ENCODE results near the gene MAN2B1.
"Not testable (repeated sequence)": the region's sequence is repeated elsewhere in the genome, so short reads cannot be mapped to it uniquely, and the experiment has no call there.

Gene MAN2B1

GRCh38 chr19:12641456-12641855 lies 25.1 kb downstream of the MAN2B1 start:
- Histone ChIP-seq H3K4me3 (no peak overlapping the region), H3K36me3 (replicated peaks) (no peaks in the 10 kb centered on the region), H3K27me3 (ENCODE audit: low read depth) (no peaks in the 10 kb centered on the region), H3K4me1 (no peaks in the 10 kb centered on the region), H3K9me3 (no peaks in the 10 kb centered on the region)
- no peak for DNase-seq (ENCODE audit: low spot score in 2 of 2)
- in situ Hi-C loops (cut with MboI; ENCODE audit: low sequenced_read_pairs): no loop called here

GRCh38 chr19:12639901-12640613 lies 26.5 kb downstream of the MAN2B1 start:
- no peaks in the 10 kb centered on the region for H3K27me3 ChIP-seq (ENCODE audit: low read depth)
- in situ Hi-C loops (cut with MboI; ENCODE audit: low sequenced_read_pairs): no loop called here
- H3K36me3 ChIP-seq (replicated peaks): no peaks in the 10 kb centered on the region
- H3K4me1 ChIP-seq: no peaks in the 10 kb centered on the region
- peak in 1 of 2 experiments; percentile 55 for DNase-seq (ENCODE audit: low spot score in 2 of 2)
- no peaks in the 10 kb centered on the region for H3K9me3 ChIP-seq
- H3K4me3 ChIP-seq: no peak overlapping the region

GRCh38 chr19:12638611-12639182 lies 27.8 kb downstream of the MAN2B1 start:
- in situ Hi-C loops (cut with MboI; ENCODE audit: low sequenced_read_pairs): no loop called here
- Histone ChIP-seq H3K27me3 (ENCODE audit: low read depth) (no peaks in the 10 kb centered on the region), H3K4me3 (no peak overlapping the region), H3K36me3 (replicated peaks) (no peaks in the 10 kb centered on the region), H3K9me3 (no peaks in the 10 kb centered on the region), H3K4me1 (no peaks in the 10 kb centered on the region)
- no peak for DNase-seq (ENCODE audit: low spot score in 2 of 2)

- in situ Hi-C loops (cut with MboI; ENCODE audit: low sequenced_read_pairs): no loop called here
Measured at GRCh38 chr19:12636631-12637030, 29.9 kb downstream of the MAN2B1 start.

GRCh38 chr19:12629215-12629614 lies 37.3 kb downstream of the MAN2B1 start:
- Histone ChIP-seq H3K4me1 (no peaks in the 10 kb centered on the region), H3K4me3 (no peak overlapping the region), H3K27me3 (ENCODE audit: low read depth) (no peaks in the 10 kb centered on the region), H3K9me3 (peaks cover 24% of the 10 kb centered on the region), H3K36me3 (replicated peaks) (peaks cover 52% of the 10 kb centered on the region)
- in situ Hi-C loops (cut with MboI; ENCODE audit: low sequenced_read_pairs): no loop called here
- no peak for DNase-seq (ENCODE audit: low spot score in 2 of 2)

More at GRCh38 chr19:12636631-12637030, 29.9 kb downstream of the MAN2B1 start:
- H3K4me1 ChIP-seq: no peaks in the 10 kb centered on the region
- no peaks in the 10 kb centered on the region for H3K9me3 ChIP-seq
- DNase-seq (ENCODE audit: low spot score in 2 of 2): no peak
- H3K27me3 ChIP-seq (ENCODE audit: low read depth): no peaks in the 10 kb centered on the region
- no peaks in the 10 kb centered on the region for H3K36me3 ChIP-seq (replicated peaks)
- no peak overlapping the region for H3K4me3 ChIP-seq

- Histone ChIP-seq H3K4me1 (no peaks in the 10 kb centered on the region), H3K27me3 (ENCODE audit: low read depth) (no peaks in the 10 kb centered on the region), H3K4me3 (no peak overlapping the region), H3K9me3 (peaks cover 24% of the 10 kb centered on the region), H3K36me3 (replicated peaks) (peaks cover 61% of the 10 kb centered on the region)
- no peak for DNase-seq (ENCODE audit: low spot score in 2 of 2)
- in situ Hi-C loops (cut with MboI; ENCODE audit: low sequenced_read_pairs): no loop called here
Measured at GRCh38 chr19:12628040-12629022, 38.2 kb downstream of the MAN2B1 start.

GRCh38 chr19:12626958-12627357 lies 39.6 kb downstream of the MAN2B1 start:
- Histone ChIP-seq H3K9me3 (peaks cover 24% of the 10 kb centered on the region), H3K4me3 (no peak overlapping the region), H3K27me3 (ENCODE audit: low read depth) (no peaks in the 10 kb centered on the region), H3K4me1 (no peaks in the 10 kb centered on the region), H3K36me3 (replicated peaks) (peaks cover 61% of the 10 kb centered on the region)
- in situ Hi-C loops (cut with MboI; ENCODE audit: low sequenced_read_pairs): no loop called here
- DNase-seq (ENCODE audit: low spot score in 2 of 2): no peak

GRCh38 chr19:12623361-12624031 lies 43.0 kb downstream of the MAN2B1 start:
- no peak for DNase-seq (ENCODE audit: low spot score in 2 of 2)
- peaks cover 52% of the 10 kb centered on the region for H3K36me3 ChIP-seq (replicated peaks)
- H3K27me3 ChIP-seq (ENCODE audit: low read depth): no peaks in the 10 kb centered on the region
- in situ Hi-C loops (cut with MboI; ENCODE audit: low sequenced_read_pairs): no loop called here
- H3K9me3 ChIP-seq: peaks cover 20% of the 10 kb centered on the region
- no peaks in the 10 kb centered on the region for H3K4me1 ChIP-seq
- H3K4me3 ChIP-seq: no peak overlapping the region

- H3K4me3 ChIP-seq; DNase-seq (ENCODE audit: low spot score in 2 of 2); H3K9me3 ChIP-seq; in situ Hi-C loops (cut with MboI; ENCODE audit: low sequenced_read_pairs); H3K4me1 ChIP-seq; H3K27me3 ChIP-seq (ENCODE audit: low read depth): not testable (repeated sequence)
- H3K36me3 ChIP-seq (replicated peaks): peaks cover 38% of the 10 kb centered on the region
Measured at GRCh38 chr19:12621253-12622024, 45.1 kb downstream of the MAN2B1 start.

- H3K36me3 ChIP-seq (replicated peaks): peaks cover 21% of the 10 kb centered on the region
- DNase-seq (ENCODE audit: low spot score in 2 of 2): no peak
- H3K4me1 ChIP-seq: no peaks in the 10 kb centered on the region
- in situ Hi-C loops (cut with MboI; ENCODE audit: low sequenced_read_pairs): no loop called here
- H3K9me3 ChIP-seq: peaks cover 6% of the 10 kb centered on the region
- H3K4me3 ChIP-seq: no peak overlapping the region
- no peaks in the 10 kb centered on the region for H3K27me3 ChIP-seq (ENCODE audit: low read depth)
Measured at GRCh38 chr19:12617646-12618045, 48.9 kb downstream of the MAN2B1 start.

- no peaks in the 10 kb centered on the region for H3K27me3 ChIP-seq (ENCODE audit: low read depth)
- in situ Hi-C loops (cut with MboI; ENCODE audit: low sequenced_read_pairs): no loop called here
- peaks cover 5% of the 10 kb centered on the region for H3K4me1 ChIP-seq
- peak overlapping the region; percentile 93 for H3K4me3 ChIP-seq
- DNase-seq (ENCODE audit: low spot score in 2 of 2): peak; percentile 74 to 90
- no peaks in the 10 kb centered on the region for H3K9me3 ChIP-seq
- peaks cover 18% of the 10 kb centered on the region for H3K36me3 ChIP-seq (replicated peaks)
Measured at GRCh38 chr19:12611361-12611699, 55.2 kb downstream of the MAN2B1 start.

- H3K4me1 ChIP-seq: peaks cover 5% of the 10 kb centered on the region
- in situ Hi-C loops (cut with MboI; ENCODE audit: low sequenced_read_pairs): no loop called here
- H3K4me3 ChIP-seq: peak within 1 kb of the TSS; percentile 93
- H3K27me3 ChIP-seq (ENCODE audit: low read depth): no peaks in the 10 kb centered on the region
- peak; percentile 93 to 99 for DNase-seq (ENCODE audit: low spot score in 2 of 2)
- H3K36me3 ChIP-seq (replicated peaks): peaks cover 18% of the 10 kb centered on the region
- H3K9me3 ChIP-seq: no peaks in the 10 kb centered on the region
Measured at GRCh38 chr19:12610540-12611360, 55.8 kb downstream of the MAN2B1 start, which contains the start of the genes ZNF490 and ZNF791. Gene ZNF490, minus strand, starts transcription at chr19:12610813. Its CDS starts 133 bp downstream, at chr19:12610680. Gene ZNF791, plus strand, starts transcription at chr19:12610920. Its CDS starts 160 bp downstream, at chr19:12611080.
